ENCODE results near the gene OR2F2.

The OR2F2 gene

DNA sequence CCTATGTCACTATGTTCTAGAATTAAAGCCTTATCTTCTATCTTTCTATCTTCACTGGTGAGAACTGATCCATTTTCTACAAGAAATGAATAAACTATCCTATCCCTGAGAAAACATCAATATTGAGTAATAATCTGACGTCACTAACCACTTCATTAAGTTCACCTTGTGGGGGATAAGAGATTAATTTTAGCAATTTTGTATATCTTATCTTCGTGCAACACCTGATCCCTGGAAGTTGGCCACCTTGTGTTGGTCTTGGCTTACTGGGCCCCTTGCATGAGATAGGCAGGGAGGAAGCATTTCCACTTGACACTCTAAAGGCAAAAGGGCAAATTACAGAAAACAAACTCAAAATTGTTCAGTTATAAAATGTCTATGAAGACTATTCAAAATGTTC, 45.0 kb downstream of the OR2F2 start:
- DNase-seq: no peak

DNA sequence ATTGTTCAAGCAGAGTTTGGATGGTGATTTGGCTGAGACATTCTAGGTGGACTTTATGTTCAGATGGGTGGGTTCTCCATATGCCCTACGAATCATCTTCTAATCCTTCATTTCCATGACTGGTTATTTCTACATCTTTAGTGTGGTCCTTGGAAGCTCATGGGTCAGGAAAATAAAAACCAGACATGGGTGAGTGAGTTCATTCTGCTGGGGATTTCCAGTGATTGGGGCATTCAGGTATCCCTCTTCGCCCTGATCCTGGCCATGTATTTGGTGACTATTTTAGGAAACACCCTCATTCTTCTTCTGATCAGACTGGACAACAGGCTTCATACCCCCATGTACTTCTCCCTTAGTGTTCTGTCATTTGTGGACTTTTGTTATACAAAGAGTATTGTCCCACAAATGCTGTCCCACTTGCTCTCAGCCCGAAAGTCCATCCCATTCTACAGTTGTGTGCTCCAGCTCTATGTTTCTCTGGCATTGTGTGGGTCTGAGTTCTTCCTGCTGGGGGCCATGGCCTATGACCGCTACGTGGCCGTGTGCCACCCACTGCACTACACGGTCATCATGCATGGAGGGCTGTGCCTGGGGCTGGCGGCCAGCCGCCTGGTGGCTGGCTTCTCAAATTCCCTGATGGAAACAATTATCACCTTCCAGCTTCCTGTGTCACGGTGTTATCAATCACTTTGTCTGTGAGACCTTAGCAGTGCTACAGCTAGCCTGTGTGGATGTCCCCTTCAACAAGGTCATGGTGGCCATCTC, 45.9 kb downstream of the OR2F2 start:
- DNase-seq: no peak

DNA sequence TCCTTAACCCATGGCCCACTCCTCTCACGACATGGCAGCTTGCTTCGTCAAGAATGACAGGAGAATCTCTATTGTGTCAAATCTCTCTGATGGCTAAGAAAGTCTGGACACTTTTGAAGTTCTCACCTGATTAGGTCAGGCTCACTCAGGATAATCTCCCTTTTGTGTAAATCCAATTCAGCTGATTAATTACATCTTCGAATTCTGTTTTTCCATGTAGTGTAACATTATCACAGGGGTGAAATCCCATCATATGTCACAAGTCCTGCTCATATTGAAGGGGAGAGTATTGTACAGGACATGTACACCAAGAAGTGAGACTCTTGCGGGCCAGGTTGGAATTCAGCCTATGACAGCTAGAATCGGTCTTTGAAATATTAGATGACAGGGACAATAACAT, 48.9 kb downstream of the OR2F2 start:
- DNase-seq: no peak
